Adipose tissue (tissue), 3 donors: Measurements from ENCODE around the gene PLPPR3. TPM values are rescaled to one million over a fixed set of nuclear protein-coding genes. Genes with fewer than 3 reads are reported as not detected.

ENCODE experiments used
- H3K27ac ChIP-seq: one replicate; pipeline ENCODE4 v1.5.1; 2013; ENCODE audit warnings: low read depth, low read length
- WGBS, 3 donors: extraction: QIAGEN DNeasy Blood & Tissue Kit; methylation state at CpG; one replicate each; pipeline ENCODE4 v1.1.7; 2013; 5-methylcytosine and 5-hydroxymethylcytosine counted together
- polyA plus RNA-seq, 3 donors: library from polyadenylated mRNA; stranded (reverse); fragments of 200-250 nt; gene quantifications; one replicate each; pipeline ENCODE4 v1.2.3, GENCODE V29; 2013
- donor health status: healthy with polysubstance abuse.
- donor health status: Bipolar disorder and iron deficiency.
- donor health status: healthy.

PLPPR3 gene
- polyA plus RNA-seq, 3 donors = 0.02 TPM; not detected in 2

- no peak overlapping the region for H3K27ac ChIP-seq
- 67 to 84% (median 75%) methylated on average over 26 of the region's 26 CpGs for WGBS, 3 donors
These were observed 30.7 kb downstream of the PLPPR3 start for GRCh38 chr19:791007-791566.

- no peak overlapping the region for H3K27ac ChIP-seq
- 59 to 84% (median 62%) methylated on average over 9 of the region's 9 CpGs for WGBS, 3 donors
These were observed 32.1 kb downstream of the PLPPR3 start for GRCh38 chr19:789701-790060.

GRCh38 chr19:788983-789700 is 32.6 kb downstream of the PLPPR3 start:
- 16 to 54% (median 20%) methylated on average over 33 of the region's 33 CpGs for WGBS, 3 donors

GRCh38 chr19:788686-788982 is 33.1 kb downstream of the PLPPR3 start:
- H3K27ac ChIP-seq = no peak overlapping the region
- WGBS, 3 donors = 40 to 72% (median 47%) methylated on average over 11 of the region's 11 CpGs

More at GRCh38 chr19:788983-789700, 32.6 kb downstream of the PLPPR3 start:
- H3K27ac ChIP-seq = no peak overlapping the region

- no peak overlapping the region for H3K27ac ChIP-seq
- WGBS, 3 donors = 90 to 94% (median 92%) methylated on average over 15 to 16 of the region's 16 CpGs
These were observed 34.2 kb downstream of the PLPPR3 start for GRCh38 chr19:787536-787935.

- 59 to 86% (median 77%) methylated on average over 13 of the region's 13 CpGs for WGBS, 3 donors
- H3K27ac ChIP-seq = no peak overlapping the region
These were observed 37.2 kb downstream of the PLPPR3 start for GRCh38 chr19:784541-784940.

- 51 to 62% (median 57%) methylated on average over 30 of the region's 30 CpGs for WGBS, 3 donors
- H3K27ac ChIP-seq = no peak overlapping the region
These were observed 38.7 kb downstream of the PLPPR3 start for GRCh38 chr19:782878-783668.

- 24 to 44% (median 28%) methylated on average over 27 to 29 of the region's 29 CpGs for WGBS, 3 donors
- no peak overlapping the region for H3K27ac ChIP-seq
These were observed 39.4 kb downstream of the PLPPR3 start for GRCh38 chr19:782185-782877.

- whole genome bisulfite sequencing, 3 donors = 89 to 90% (median 89%) methylated on average over 18 to 19 of the region's 19 CpGs
- no peak overlapping the region for H3K27ac ChIP-seq
These were observed 40.0 kb downstream of the PLPPR3 start for GRCh38 chr19:781800-782184.

- no peak overlapping the region for H3K27ac ChIP-seq
These were observed 40.8 kb downstream of the PLPPR3 start for GRCh38 chr19:780935-781334.

GRCh38 chr19:778910-779653 is 42.7 kb downstream of the PLPPR3 start:
- H3K27ac ChIP-seq = no peak overlapping the region
- 40 to 52% (median 47%) methylated on average over 36 of the region's 36 CpGs for WGBS, 3 donors

More at GRCh38 chr19:780935-781334, 40.8 kb downstream of the PLPPR3 start:
- WGBS, 3 donors = 82 to 90% (median 84%) methylated on average over 15 of the region's 15 CpGs

GRCh38 chr19:776549-776948 is 45.2 kb downstream of the PLPPR3 start:
- H3K27ac ChIP-seq = no peak overlapping the region
- WGBS, 3 donors = 87 to 92% (median 91%) methylated on average over 18 of the region's 18 CpGs

GRCh38 chr19:772730-773436 is 48.9 kb downstream of the PLPPR3 start:
- 78 to 87% (median 78%) methylated on average over 18 of the region's 18 CpGs for WGBS, 3 donors

GRCh38 chr19:772063-772462 is 49.7 kb downstream of the PLPPR3 start:
- WGBS, 3 donors = 82 to 89% (median 85%) methylated on average over 5 of the region's 5 CpGs
- no peak overlapping the region for H3K27ac ChIP-seq

More at GRCh38 chr19:772730-773436, 48.9 kb downstream of the PLPPR3 start:
- no peak overlapping the region for H3K27ac ChIP-seq

GRCh38 chr19:771332-771785 is 50.4 kb downstream of the PLPPR3 start:
- no peak overlapping the region for H3K27ac ChIP-seq
- 9 to 69% (median 21%) methylated on average over 6 of the region's 6 CpGs for WGBS, 3 donors

GRCh38 chr19:769616-770015 is 52.1 kb downstream of the PLPPR3 start:
- H3K27ac ChIP-seq = no peak overlapping the region
- 74 to 86% (median 82%) methylated on average over 6 of the region's 6 CpGs for WGBS, 3 donors

- no peak overlapping the region for H3K27ac ChIP-seq
- 51 to 69% (median 62%) methylated on average over 14 of the region's 14 CpGs for WGBS, 3 donors
These were observed 53.3 kb downstream of the PLPPR3 start for GRCh38 chr19:768424-768823.
